Stimulated activated CD4-positive, alpha-beta T cell treated with anti-CD3 and anti-CD28 coated beads, Interleukin-2, amount 100 ng/mL, for 24 hours (primary cell): ENCODE results near the gene PSMB2.

Experiments
- DNase-seq, 2 donors: peaks; one replicate each; pipeline ENCODE4 v3.0.0-alpha.2; 2020

The PSMB2 gene

GRCh38 chr1:35570589-35571137 is 70.7 kb downstream of the PSMB2 start:
- no peak for DNase-seq

GRCh38 chr1:35569936-35570335 is 71.4 kb downstream of the PSMB2 start:
- DNase-seq: no peak

- DNase-seq: peak; percentile 70
These were observed 72.3 kb downstream of the PSMB2 start for GRCh38 chr1:35568975-35569395.

- no peak for DNase-seq
These were observed 73.3 kb downstream of the PSMB2 start for GRCh38 chr1:35567947-35568558.

- no peak for DNase-seq
These were observed 75.6 kb downstream of the PSMB2 start for GRCh38 chr1:35565742-35566133.

GRCh38 chr1:35564884-35565741 is 76.2 kb downstream of the PSMB2 start:
- DNase-seq: no peak

GRCh38 chr1:35564037-35564883 is 77.1 kb downstream of the PSMB2 start:
- peak; percentile 86 to 87 for DNase-seq

GRCh38 chr1:35563166-35563565 is 78.2 kb downstream of the PSMB2 start:
- no peak for DNase-seq

- DNase-seq: no peak
These were observed 79.2 kb downstream of the PSMB2 start for GRCh38 chr1:35561972-35562680.

- no peak for DNase-seq
These were observed 79.9 kb downstream of the PSMB2 start for GRCh38 chr1:35561297-35561971.

- no peak for DNase-seq
These were observed 80.8 kb downstream of the PSMB2 start for GRCh38 chr1:35560256-35561225.

GRCh38 chr1:35559317-35559944 is 81.9 kb downstream of the PSMB2 start:
- DNase-seq: no peak

- peak in 1 of 2 donors; percentile 30 for DNase-seq
These were observed 82.7 kb downstream of the PSMB2 start for GRCh38 chr1:35558374-35559316.

- DNase-seq: peak; percentile 96 to 97
These were observed 83.5 kb downstream of the PSMB2 start, which contains the start of gene NCDN for GRCh38 chr1:35557611-35558373. NCDN (plus strand) TSS chr1:35557799; CDS start chr1:35558191, 392 bp downstream.

- no peak for DNase-seq
These were observed 84.2 kb downstream of the PSMB2 start, which contains the start of gene KIAA0319L for GRCh38 chr1:35557118-35557610. KIAA0319L (minus strand) TSS chr1:35557403; CDS start chr1:35554491, 2,912 bp downstream.

- DNase-seq: no peak
These were observed 84.7 kb downstream of the PSMB2 start for GRCh38 chr1:35556484-35557117.
